Placental epithelial cell (primary cell): ENCODE data around the gene SEL1L. TPM values are rescaled to one million over a fixed set of nuclear protein-coding genes. Genes with fewer than 3 reads are reported as not detected.

Experiments used
- total RNA-seq: library from RNA; depleted of rRNA; stranded (reverse); fragments of >200 nt; gene quantifications from 2 replicates; pipeline ENCODE4 v1.2.3, GENCODE V29; 2012

SEL1L gene
- 69.1 and 86.8 TPM in 2 replicates for total RNA-seq

DNA sequence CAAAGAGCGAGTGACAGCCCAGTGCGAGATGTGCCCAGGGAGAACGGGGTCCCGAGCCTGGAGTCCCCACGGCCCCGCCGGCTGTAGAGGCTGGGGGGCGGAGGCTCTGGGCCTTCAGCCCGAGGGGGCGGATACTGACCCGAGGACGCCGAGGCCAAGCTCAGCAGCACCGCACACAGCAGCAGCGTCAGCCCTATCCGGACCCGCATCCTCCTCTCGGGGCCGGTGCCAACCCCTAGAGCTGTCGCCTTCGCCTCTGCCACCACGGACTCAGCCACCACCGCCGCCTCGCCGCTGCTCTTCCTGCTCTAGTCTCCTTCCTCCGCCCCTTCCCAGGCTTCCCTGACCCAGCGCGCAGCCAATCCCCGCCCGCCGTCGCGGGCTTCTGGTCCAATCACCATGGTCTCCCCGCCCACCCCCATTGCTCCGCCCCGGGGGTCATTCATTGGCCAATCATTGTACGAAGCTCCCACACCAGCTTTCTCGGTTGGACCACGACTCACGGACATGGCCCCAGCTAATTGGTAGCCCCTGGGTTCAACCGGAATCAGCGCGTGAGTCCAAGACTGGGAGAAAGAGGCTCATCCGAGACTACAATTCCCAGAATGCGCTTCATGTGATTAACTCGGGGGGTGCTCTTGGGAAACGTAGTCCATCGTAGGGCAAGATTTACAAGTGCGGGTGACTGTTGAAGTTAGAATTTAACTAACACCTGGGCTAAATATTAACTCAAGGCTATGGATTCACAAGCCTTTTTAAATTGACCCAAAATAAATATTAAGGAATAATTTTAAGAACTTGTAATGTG, at the start of gene SEL1L:
Gene SEL1L (minus strand): TSS at position 318 of the 808 bp plus-strand sequence. CDS start 109 bp downstream, at position 209.

Other genes starting within 250 kb of the SEL1L start
- gene STON2, start 133.5 kb downstream of the SEL1L start, total RNA-seq = 17.6 and 32.2 TPM in 2 replicates